HG03378 (cell line): ENCODE data around the gene MED22.

Source experiments
- ATAC-seq: cut with Tn5 transposase; IDR thresholded peaks from one replicate; pipeline ENCODE4 v1.9.1; 2021; ENCODE audit warnings: mild to moderate bottlenecking, moderate library complexity; ENCODE audit not compliant: unreplicated experiment

MED22 gene

GRCh38 chr9:133356391-133357091 is 8.6 kb upstream of the MED22 start, which contains the start of the genes SURF1 and SURF2:
Gene SURF1, minus strand, starts transcription at chr9:133356487. Its CDS starts 34 bp downstream, at chr9:133356453.
Gene SURF2, plus strand, starts transcription at chr9:133356550. Its CDS starts 43 bp downstream, at chr9:133356593.
- no peak for ATAC-seq

- no peak for ATAC-seq
Measured at GRCh38 chr9:133355881-133356357, 8.0 kb upstream of the MED22 start.

GRCh38 chr9:133354766-133355165 is 6.8 kb upstream of the MED22 start:
- ATAC-seq: no peak

GRCh38 chr9:133353548-133353947 is 5.6 kb upstream of the MED22 start:
- no peak for ATAC-seq

GRCh38 chr9:133352635-133353340 is 4.9 kb upstream of the MED22 start:
- no peak for ATAC-seq

- ATAC-seq: no peak
Measured at GRCh38 chr9:133351908-133352634, 4.1 kb upstream of the MED22 start.

- no peak for ATAC-seq
Measured at GRCh38 chr9:133351526-133351907, 3.6 kb upstream of the MED22 start.

GRCh38 chr9:133349965-133350616 is 2.2 kb upstream of the MED22 start:
- ATAC-seq: no peak

GRCh38 chr9:133348718-133349573 is 1.0 kb upstream of the MED22 start:
- ATAC-seq: no peak

GRCh38 chr9:133347515-133347984 is 381 bp downstream of the MED22 start:
- ATAC-seq: peak; percentile 9

- no peak for ATAC-seq
Measured at GRCh38 chr9:133346021-133346785, 1.7 kb downstream of the MED22 start.

- no peak for ATAC-seq
Measured at GRCh38 chr9:133345596-133345995, 2.3 kb downstream of the MED22 start.

- no peak for ATAC-seq
Measured at GRCh38 chr9:133344979-133345378, 3.0 kb downstream of the MED22 start.

- ATAC-seq: no peak
Measured at GRCh38 chr9:133344071-133344470, 3.9 kb downstream of the MED22 start.

GRCh38 chr9:133342570-133342969 is 5.4 kb downstream of the MED22 start:
- no peak for ATAC-seq

- no peak for ATAC-seq
Measured at GRCh38 chr9:133342069-133342406, 5.9 kb downstream of the MED22 start.

GRCh38 chr9:133341369-133342068 is 6.4 kb downstream of the MED22 start:
- no peak for ATAC-seq

GRCh38 chr9:133340916-133341315 is 7.0 kb downstream of the MED22 start:
- no peak for ATAC-seq

- ATAC-seq: no peak
Measured at GRCh38 chr9:133340256-133340655, 7.7 kb downstream of the MED22 start.
